Natural killer cell (primary cell): Measurements from ENCODE around the gene ARPP21. TPM values are rescaled to one million over a fixed set of nuclear protein-coding genes. Genes with fewer than 3 reads are reported as not detected.

ENCODE experiments used
- ATAC-seq, 3 donors: fragments of 150-1000 bp in 2 of 3; fragments of 200-7000 bp in 1 of 3; cut with Tn5 transposase; 1 replicate in 1 of 3; 2 replicates in 2 of 3; pipeline ENCODE4 v1.10.0; 2021; ENCODE audit warnings: mild to moderate bottlenecking in 2 of 3, moderate library complexity in 2 of 3
- DNase-seq, 2 donors: peaks; one replicate each; pipeline versions ENCODE4 v3.0.0 to v3.0.0-alpha.2; 2013 to 2021; ENCODE audit warnings: mixed read lengths in 1 of 2
- H3K27ac ChIP-seq: one replicate; pipeline ENCODE4 v1.5.1; 2013; ENCODE audit warnings: mild to moderate bottlenecking, low read length
- H3K27me3 ChIP-seq: one replicate; pipeline ENCODE4 v1.6.1; 2013; ENCODE audit warnings: low read length; ENCODE audit not compliant: control insufficient read depth, insufficient read depth
- H3K36me3 ChIP-seq: one replicate; pipeline ENCODE4 v1.6.1; 2013; ENCODE audit warnings: low read length; ENCODE audit not compliant: control insufficient read depth, insufficient read depth
- H3K4me1 ChIP-seq: one replicate; pipeline ENCODE4 v1.6.1; 2013; ENCODE audit warnings: low read length; ENCODE audit not compliant: control insufficient read depth, insufficient read depth
- H3K4me3 ChIP-seq: one replicate; pipeline ENCODE4 v1.5.1; 2013; ENCODE audit warnings: low read length
- H3K9me3 ChIP-seq: one replicate; pipeline ENCODE4 v1.6.1; 2013; ENCODE audit warnings: low read length; ENCODE audit not compliant: control insufficient read depth, insufficient read depth
- H3K27ac Mint-ChIP-seq, 2 donors: one replicate each; pipeline ENCODE4 v1.8.0; 2022; ENCODE audit warnings: mild to moderate bottlenecking in 2 of 2, mixed read lengths in 2 of 2, moderate library complexity in 1 of 2
- H3K27me3 Mint-ChIP-seq, 2 donors: one replicate each; pipeline ENCODE4 v1.8.0; 2022; ENCODE audit warnings: low read depth in 2 of 2, mixed read lengths in 2 of 2
- H3K36me3 Mint-ChIP-seq: one replicate; pipeline ENCODE4 v1.8.0; 2022; ENCODE audit warnings: mixed read lengths
- H3K4me1 Mint-ChIP-seq, 2 donors: one replicate each; pipeline ENCODE4 v1.8.0; 2022; ENCODE audit warnings: mixed read lengths in 2 of 2
- H3K4me3 Mint-ChIP-seq: one replicate; pipeline ENCODE4 v1.8.0; 2022; ENCODE audit warnings: mild to moderate bottlenecking, moderate library complexity, mixed read lengths
- H3K9me3 Mint-ChIP-seq, 2 donors: one replicate each; pipeline ENCODE4 v1.8.0; 2022; ENCODE audit warnings: mixed read lengths in 2 of 2
- CTCF ChIP-seq: fragments of 200-600 bp; IDR thresholded peaks from one replicate; pipeline ENCODE4 v1.8.0; 2022; ENCODE audit warnings: antibody characterized with exemption
- WGBS: methylation state at CpG from one replicate; pipeline ENCODE4 v1.1.7; 2013; ENCODE audit warnings: missing lambda C conversion rate; ENCODE audit not compliant: insufficient coverage; 5-methylcytosine and 5-hydroxymethylcytosine counted together
- intact Hi-C: fragments of 100-400 bp; cut with micrococcal nuclease; formaldehyde crosslinking; loops from one replicate; pipeline ENCODE4 v1.14.2; 2022
- total RNA-seq, 4 donors: library from RNA; stranded (reverse); fragments of 120-200 nt in 1 of 4; gene quantifications; one replicate each; pipeline versions ENCODE4 v1.2.3 to v1.2.4, GENCODE V29; 2013 to 2022

The ARPP21 gene
- total RNA-seq, 3 donors from 2014 or later (not counting 1 experiment from before 2014, with no cell fraction given), result not detected

DNA sequence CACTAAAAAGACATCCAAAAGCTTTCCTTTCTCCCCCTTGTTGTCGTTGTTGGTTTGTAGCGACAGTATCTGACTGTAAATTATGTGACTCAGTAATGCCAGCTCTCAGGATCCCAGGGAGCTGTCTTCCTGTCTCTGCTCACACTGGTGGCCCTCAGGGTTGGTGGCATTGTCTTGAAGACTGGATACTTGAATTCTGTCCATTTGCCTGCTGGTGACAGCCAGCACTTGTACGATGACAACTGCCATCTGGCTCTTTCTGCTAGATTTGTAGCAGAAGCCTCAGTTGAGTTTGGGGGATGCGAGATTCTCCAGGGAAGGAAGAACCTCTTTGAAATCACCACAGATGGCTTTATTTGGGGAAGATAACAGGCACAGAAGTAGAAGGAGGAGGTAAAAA lies 120.8 kb downstream of the ARPP21 start:
- Histone ChIP-seq H3K4me3 (no peak overlapping the region), H3K27me3 (no peaks in the 10 kb centered on the region), H3K9me3 (no peaks in the 10 kb centered on the region), H3K27ac (no peak overlapping the region), H3K4me1 (no peaks in the 10 kb centered on the region), H3K36me3 (no peaks in the 10 kb centered on the region)
- no peaks in the 10 kb centered on the region for H3K36me3 Mint-ChIP-seq
- H3K4me1 Mint-ChIP-seq, result no peaks in the 10 kb centered on the region
- WGBS, result 73% methylated on average over 4 of the region's 4 CpGs
- no peak for DNase-seq
- no peak for ATAC-seq
- no peaks in the 10 kb centered on the region for H3K27me3 Mint-ChIP-seq
- peaks cover 7 to 11% of the 10 kb centered on the region in 2 donors for H3K9me3 Mint-ChIP-seq
- no peak overlapping the region for H3K4me3 Mint-ChIP-seq
- no peak for TF ChIP-seq CTCF
- H3K27ac Mint-ChIP-seq, result no peak overlapping the region
- intact Hi-C loops, result no loop called here

GRCh38 chr3:35761311-35761710 lies 122.0 kb downstream of the ARPP21 start:
- Histone ChIP-seq H3K27ac (no peak overlapping the region), H3K4me3 (no peak overlapping the region), H3K36me3 (no peaks in the 10 kb centered on the region), H3K9me3 (no peaks in the 10 kb centered on the region), H3K4me1 (no peaks in the 10 kb centered on the region), H3K27me3 (no peaks in the 10 kb centered on the region)
- Mint-ChIP-seq H3K36me3 (no peaks in the 10 kb centered on the region), H3K9me3 (peaks cover 2 to 11% of the 10 kb centered on the region in 2 donors), H3K27me3 (no peaks in the 10 kb centered on the region), H3K4me1 (no peaks in the 10 kb centered on the region), H3K4me3 (no peak overlapping the region), H3K27ac (no peak overlapping the region)
- no peak for TF ChIP-seq CTCF
- 100% methylated on average over 1 of the region's 1 CpG for WGBS
- no peak for DNase-seq
- intact Hi-C loops, result no loop called here
- no peak for ATAC-seq

GRCh38 chr3:35772381-35773015 lies 133.2 kb downstream of the ARPP21 start:
- H3K4me3 Mint-ChIP-seq, result no peak overlapping the region
- no peak for ATAC-seq
- H3K27me3 Mint-ChIP-seq, result no peaks in the 10 kb centered on the region
- no peak overlapping the region for H3K27ac ChIP-seq
- H3K4me1 ChIP-seq, result no peaks in the 10 kb centered on the region
- no peaks in the 10 kb centered on the region for H3K9me3 Mint-ChIP-seq
- H3K27me3 ChIP-seq, result no peaks in the 10 kb centered on the region
- no peak overlapping the region for H3K4me3 ChIP-seq
- H3K36me3 Mint-ChIP-seq, result no peaks in the 10 kb centered on the region
- no peaks in the 10 kb centered on the region for H3K9me3 ChIP-seq
- no peak for TF ChIP-seq CTCF
- intact Hi-C loops, result no loop called here
- no peaks in the 10 kb centered on the region for H3K36me3 ChIP-seq
- 80% methylated on average over 2 of the region's 2 CpGs for WGBS
- no peaks in the 10 kb centered on the region for H3K4me1 Mint-ChIP-seq
- H3K27ac Mint-ChIP-seq, result no peak overlapping the region
- no peak for DNase-seq

DNA sequence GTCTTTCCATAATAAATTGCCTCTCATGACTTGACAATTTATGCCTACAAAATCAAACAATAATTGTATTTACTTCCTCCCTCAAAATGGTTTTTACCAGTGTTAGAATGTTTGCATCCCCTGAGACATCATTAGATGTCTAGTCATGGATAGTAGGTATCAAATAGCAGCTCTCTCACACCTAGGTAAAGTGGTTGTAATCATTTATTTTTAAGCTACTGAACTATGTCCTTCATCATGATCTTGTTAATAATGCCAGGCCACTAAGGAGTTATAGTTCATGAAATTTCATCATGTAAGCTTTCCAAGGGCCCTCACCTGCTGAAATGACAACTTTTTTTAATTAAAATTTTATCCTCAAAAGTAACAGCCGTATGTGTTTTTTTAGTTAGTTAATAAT lies 134.1 kb downstream of the ARPP21 start:
- ATAC-seq, result no peak
- Mint-ChIP-seq H3K9me3 (no peaks in the 10 kb centered on the region), H3K4me1 (no peaks in the 10 kb centered on the region), H3K4me3 (no peak overlapping the region), H3K27ac (no peak overlapping the region), H3K36me3 (no peaks in the 10 kb centered on the region), H3K27me3 (no peaks in the 10 kb centered on the region)
- no peaks in the 10 kb centered on the region for H3K9me3 ChIP-seq
- WGBS, result no CpG with 5 or more reads among the region's 1 CpG
- no peak for DNase-seq
- H3K27ac ChIP-seq, result no peak overlapping the region
- no peaks in the 10 kb centered on the region for H3K27me3 ChIP-seq
- no peak overlapping the region for H3K4me3 ChIP-seq
- H3K4me1 ChIP-seq, result no peaks in the 10 kb centered on the region
- TF ChIP-seq CTCF, result no peak
- no peaks in the 10 kb centered on the region for H3K36me3 ChIP-seq
- intact Hi-C loops, result no loop called here
